PC-3 (cell line): ENCODE measurements around the gene TBC1D5. TPM values are rescaled to one million over a fixed set of nuclear protein-coding genes. Genes with fewer than 3 reads are reported as not detected.

Experiments used
- ATAC-seq: fragments of 200-7000 bp; cut with Tn5 transposase; 2 replicates; pipeline ENCODE4 v1.9.1; 2020; ENCODE audit warnings: mild to moderate bottlenecking, moderate library complexity
- BruUV-seq: library from RNA; stranded (reverse); fragments of 400-500 nt; replicated peaks from 2 replicates; lab custom pipeline; 2021; lab: Mats Ljungman, UMichigan
- CTCF ChIA-PET: fragments of 300-600 bp; sonication (Branson Sonifier 250); formaldehyde crosslinking; loops from one replicate; lab custom pipeline; 2022; ENCODE audit warnings: antibody characterized with exemption; lab: Charles Lee
- POLR2A ChIA-PET: fragments of 300-600 bp; sonication (Branson Sonifier 250); formaldehyde crosslinking; loops from one replicate; lab custom pipeline; 2022; ENCODE audit warnings: antibody characterized with exemption; ENCODE audit not compliant: unreplicated experiment; lab: Charles Lee
- DNase-seq: peaks from one replicate; pipeline ENCODE4 v3.0.0-alpha.2; 2015
- H2AFZ ChIP-seq: fragments of 300-600 bp; sonication (generic); 2 replicates; pipeline ENCODE4 v1.6.0; 2016; ENCODE audit warnings: antibody characterized with exemption, low read length
- H3F3A ChIP-seq: fragments of 300-600 bp; sonication (generic); one replicate; pipeline ENCODE4 v1.6.0; 2017; ENCODE audit warnings: antibody characterized with exemption, low read length, control low read depth, mild to moderate bottlenecking; ENCODE audit not compliant: unreplicated experiment
- H3K27ac ChIP-seq: fragments of 300-600 bp; sonication (generic); 2 replicates; pipeline ENCODE4 v1.5.1; 2016; ENCODE audit warnings: mild to moderate bottlenecking, low read length
- H3K27me3 ChIP-seq: fragments of 300-600 bp; sonication (generic); 2 replicates; pipeline ENCODE4 v1.6.1; 2016; ENCODE audit warnings: low read length, mixed read lengths
- H3K36me3 ChIP-seq: fragments of 300-600 bp; sonication (generic); 2 replicates; pipeline ENCODE4 v1.6.1; 2016; ENCODE audit warnings: low read depth, mixed run types, low read length, mixed read lengths
- H3K4me1 ChIP-seq: fragments of 300-600 bp; sonication (generic); 2 replicates; pipeline ENCODE4 v1.5.1; 2016; ENCODE audit warnings: low read length; ENCODE audit not compliant: insufficient read depth
- H3K4me2 ChIP-seq: fragments of 300-600 bp; sonication (generic); 2 replicates; pipeline ENCODE4 v1.6.0; 2016; ENCODE audit warnings: low read length
- H3K4me3 ChIP-seq: fragments of 300-600 bp; sonication (generic); 2 replicates; pipeline ENCODE4 v1.5.1; 2016; ENCODE audit warnings: mild to moderate bottlenecking, low read length, mixed read lengths
- H3K79me2 ChIP-seq: fragments of 300-600 bp; sonication (generic); 2 replicates; pipeline ENCODE4 v1.6.1; 2017; ENCODE audit warnings: low read length, mixed read lengths
- H3K9ac ChIP-seq: fragments of 300-600 bp; sonication (generic); 2 replicates; pipeline ENCODE4 v1.6.0; 2016; ENCODE audit warnings: mild to moderate bottlenecking, low read length
- H3K9me2 ChIP-seq: fragments of 300-600 bp; sonication (generic); replicated peaks from 2 replicates; pipeline ENCODE4 v1.6.1; 2016; ENCODE audit warnings: mixed run types, low read length, mixed read lengths
- H3K9me3 ChIP-seq: fragments of 300-600 bp; sonication (generic); 2 replicates; pipeline ENCODE4 v1.6.1; 2016; ENCODE audit warnings: low read length, mixed read lengths
- H4K20me1 ChIP-seq: fragments of 300-600 bp; sonication (generic); 2 replicates; pipeline ENCODE4 v1.6.1; 2016; ENCODE audit warnings: low read length, mixed read lengths
- EZH2 ChIP-seq: fragments of 300-600 bp; sonication (generic); IDR thresholded peaks from one replicate; pipeline ENCODE4 v1.6.1; 2017; ENCODE audit warnings: antibody characterized with exemption, mild to moderate bottlenecking, low read length; ENCODE audit not compliant: unreplicated experiment
- EZH2phosphoT487 ChIP-seq: fragments of 300-600 bp; sonication (generic); IDR thresholded peaks from 2 replicates; pipeline ENCODE4 v1.6.1; 2018; ENCODE audit warnings: mild to moderate bottlenecking, antibody characterized with exemption, low read length, borderline replicate concordance
- intact Hi-C: fragments of 100-400 bp; cut with micrococcal nuclease; formaldehyde crosslinking; loops from 2 replicates; pipeline ENCODE4 v1.9.0; 2023
- total RNA-seq: library from RNA; depleted of rRNA; stranded (reverse); fragments of >200 nt; gene quantifications from 2 replicates; pipeline ENCODE4 v1.2.3, GENCODE V29; 2014
- TF ChIP-seq, protein P1 (sequence below): fragments of 300-600 bp; sonication (generic); conservative IDR thresholded peaks from 2 replicates; pipeline ENCODE4 v1.5.1; 2017; ENCODE audit warnings: antibody characterized with exemption, low read depth, mild to moderate bottlenecking, low read length

Gene TBC1D5
- total RNA-seq, 1 experiment from 2014 or later, result 54.5 TPM

DNA sequence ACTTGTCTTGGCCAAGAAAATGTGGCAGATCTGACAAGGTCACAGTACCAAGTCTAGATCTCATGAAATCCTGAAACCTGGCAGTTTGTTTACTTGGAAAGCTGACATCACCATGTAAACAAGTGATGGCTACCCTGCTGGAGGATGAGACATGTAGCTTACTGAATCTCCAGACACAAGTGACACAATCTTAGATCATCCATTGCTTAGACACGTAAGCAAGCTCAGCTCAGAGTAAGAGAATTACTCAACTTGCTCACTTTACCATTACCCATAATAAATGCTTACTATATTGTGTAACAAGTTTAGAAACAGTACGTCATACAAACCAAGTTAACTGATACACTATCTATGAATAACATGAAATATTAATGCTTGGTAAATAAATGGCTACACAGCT lies 263.8 kb downstream of the TBC1D5 start:
- no peaks in the 10 kb centered on the region for H3K9me3 ChIP-seq
- no peak overlapping the region for H3K9ac ChIP-seq
- H3K9me2 ChIP-seq, result no peaks in the 10 kb centered on the region
- no peaks in the 10 kb centered on the region for H3F3A ChIP-seq
- no peaks in the 10 kb centered on the region for H3K79me2 ChIP-seq
- no peaks in the 10 kb centered on the region for H3K36me3 ChIP-seq
- H3K4me3 ChIP-seq, result no peak overlapping the region
- no peaks in the 10 kb centered on the region for H4K20me1 ChIP-seq
- ATAC-seq, result peak; percentile 93
- no TSS peak for BruUV-seq
- CTCF ChIA-PET, result interaction anchor here (0.5 to 0.6 kb wide), 2 partner anchors 14 to 167 kb away, joined by 3 to 4 read pairs; no protein-coding TSS in a partner anchor
- TF ChIP-seq, protein P1, sequence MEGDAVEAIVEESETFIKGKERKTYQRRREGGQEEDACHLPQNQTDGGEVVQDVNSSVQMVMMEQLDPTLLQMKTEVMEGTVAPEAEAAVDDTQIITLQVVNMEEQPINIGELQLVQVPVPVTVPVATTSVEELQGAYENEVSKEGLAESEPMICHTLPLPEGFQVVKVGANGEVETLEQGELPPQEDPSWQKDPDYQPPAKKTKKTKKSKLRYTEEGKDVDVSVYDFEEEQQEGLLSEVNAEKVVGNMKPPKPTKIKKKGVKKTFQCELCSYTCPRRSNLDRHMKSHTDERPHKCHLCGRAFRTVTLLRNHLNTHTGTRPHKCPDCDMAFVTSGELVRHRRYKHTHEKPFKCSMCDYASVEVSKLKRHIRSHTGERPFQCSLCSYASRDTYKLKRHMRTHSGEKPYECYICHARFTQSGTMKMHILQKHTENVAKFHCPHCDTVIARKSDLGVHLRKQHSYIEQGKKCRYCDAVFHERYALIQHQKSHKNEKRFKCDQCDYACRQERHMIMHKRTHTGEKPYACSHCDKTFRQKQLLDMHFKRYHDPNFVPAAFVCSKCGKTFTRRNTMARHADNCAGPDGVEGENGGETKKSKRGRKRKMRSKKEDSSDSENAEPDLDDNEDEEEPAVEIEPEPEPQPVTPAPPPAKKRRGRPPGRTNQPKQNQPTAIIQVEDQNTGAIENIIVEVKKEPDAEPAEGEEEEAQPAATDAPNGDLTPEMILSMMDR, result no peak
- no peak for TF ChIP-seq EZH2phosphoT487
- TF ChIP-seq EZH2, result no peak
- H3K27ac ChIP-seq, result peak overlapping the region; percentile 33
- DNase-seq, result peak; percentile 72
- POLR2A ChIA-PET, result no interaction called here
- H3K4me2 ChIP-seq, result no peak overlapping the region
- H2AFZ ChIP-seq, result no peak overlapping the region
- peaks cover 9% of the 10 kb centered on the region; the same call in 1 of the 2 replicates for H3K4me1 ChIP-seq
- intact Hi-C loops, result no loop called here
- H3K27me3 ChIP-seq, result no peaks in the 10 kb centered on the region

DNA sequence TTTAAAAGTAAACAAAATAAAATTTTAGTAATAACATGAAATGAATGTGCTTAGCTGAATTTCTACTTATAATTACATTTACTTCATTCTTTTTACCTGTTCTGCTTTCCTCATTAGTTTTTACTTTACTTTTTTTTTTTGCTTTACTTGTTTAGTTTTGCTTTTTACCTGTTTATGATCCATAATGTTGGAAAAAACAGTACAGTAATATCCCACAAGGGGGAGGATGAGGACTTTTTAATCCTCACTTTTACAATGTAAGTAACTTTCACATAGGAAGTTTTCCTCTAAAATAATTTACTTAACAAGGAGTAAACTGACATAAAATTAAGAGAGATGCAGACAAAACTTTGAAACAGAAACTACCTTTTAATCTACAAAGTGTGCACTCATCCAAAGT lies 268.7 kb downstream of the TBC1D5 start:
- intact Hi-C loops, result loop anchor here (1.0 to 2.0 kb wide), 2 partner anchors 213 to 368 kb away; no protein-coding TSS in a partner anchor
- DNase-seq, result peak; percentile 40
- Histone ChIP-seq H3K27me3 (no peaks in the 10 kb centered on the region), H2AFZ (no peak overlapping the region), H3K79me2 (no peaks in the 10 kb centered on the region), H3K36me3 (no peaks in the 10 kb centered on the region), H3K9me2 (no peaks in the 10 kb centered on the region), H3K9me3 (no peaks in the 10 kb centered on the region), H3K4me3 (no peak overlapping the region), H3K9ac (no peak overlapping the region), H3K4me1 (peaks cover 8% of the 10 kb centered on the region; the same call in 1 of the 2 replicates), H3F3A (no peaks in the 10 kb centered on the region), H4K20me1 (no peaks in the 10 kb centered on the region), H3K27ac (no peak overlapping the region), H3K4me2 (no peak overlapping the region)
- POLR2A ChIA-PET, result no interaction called here
- no peak for ATAC-seq
- no TSS peak for BruUV-seq
- CTCF ChIA-PET, result no interaction called here
- TF ChIP-seq EZH2phosphoT487 (no peak), EZH2 (no peak)
- TF ChIP-seq, protein P1, result peak; percentile 66

DNA sequence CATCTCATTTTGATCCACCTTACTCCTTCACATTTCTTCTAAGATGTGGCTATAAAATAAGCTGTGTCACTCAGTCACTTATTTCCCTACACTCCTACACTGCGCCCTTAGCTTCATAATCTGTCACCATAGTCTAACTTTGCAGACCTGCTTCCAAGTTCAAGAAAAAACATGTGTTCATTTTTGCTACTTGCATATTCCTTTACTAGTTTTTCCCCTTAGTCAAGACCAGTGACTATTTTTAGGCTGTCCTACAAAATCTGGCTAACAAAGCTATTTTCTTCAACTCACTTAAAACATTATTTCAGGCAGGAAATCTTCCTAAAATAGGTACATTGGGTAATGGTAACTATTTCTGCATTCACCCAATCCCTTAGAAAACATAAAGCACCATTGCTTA lies 272.5 kb downstream of the TBC1D5 start:
- Histone ChIP-seq H3K27ac (no peak overlapping the region), H3K27me3 (no peaks in the 10 kb centered on the region), H3K9ac (no peak overlapping the region), H3F3A (no peaks in the 10 kb centered on the region), H3K9me2 (no peaks in the 10 kb centered on the region), H3K79me2 (no peaks in the 10 kb centered on the region), H4K20me1 (no peaks in the 10 kb centered on the region), H3K9me3 (no peaks in the 10 kb centered on the region), H3K4me3 (no peak overlapping the region), H3K4me2 (no peak overlapping the region), H3K36me3 (no peaks in the 10 kb centered on the region), H2AFZ (no peak overlapping the region), H3K4me1 (peaks cover 11% of the 10 kb centered on the region)
- DNase-seq, result no peak
- CTCF ChIA-PET, result no interaction called here
- no TSS peak for BruUV-seq
- POLR2A ChIA-PET, result interaction anchor here (0.6 kb wide), 1 partner anchor 128 kb away, joined by 5 read pairs; no protein-coding TSS in a partner anchor
- intact Hi-C loops, result no loop called here
- ATAC-seq, result peak; percentile 35
- no peak for TF ChIP-seq EZH2
- TF ChIP-seq, protein P1, result no peak
- TF ChIP-seq EZH2phosphoT487, result no peak
